Measurements from ENCODE around the gene MAP4K4.

The MAP4K4 gene

DNA sequence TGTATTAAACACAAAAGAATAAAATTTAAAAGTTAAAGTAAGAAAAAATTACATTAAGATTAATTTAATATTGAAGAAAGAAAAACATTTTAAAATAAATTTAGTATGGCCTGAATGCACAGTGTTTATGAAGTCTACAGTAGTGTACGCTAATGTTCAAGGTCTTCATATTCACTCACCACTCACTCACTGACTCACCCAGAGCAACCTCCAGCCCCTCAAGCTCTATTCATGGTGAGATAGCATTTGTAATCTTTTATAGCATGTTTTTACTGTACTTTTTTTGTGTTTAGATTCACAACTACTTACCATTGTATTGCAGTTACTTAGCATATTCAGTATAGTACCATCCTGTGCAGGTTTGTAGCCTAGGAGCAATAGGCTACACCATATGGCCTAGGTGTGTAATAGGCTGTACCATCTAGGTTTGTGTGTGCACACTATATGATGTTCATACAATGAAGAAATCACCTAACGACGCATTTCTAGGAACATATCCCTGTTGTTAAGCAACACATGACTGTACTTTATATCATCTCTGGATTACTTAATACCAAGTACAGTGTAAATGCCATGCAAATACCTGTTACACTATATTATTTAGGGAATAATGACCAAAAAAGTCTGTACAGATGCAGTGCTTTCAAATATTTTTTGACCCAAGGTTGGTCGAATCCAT, 150.3 kb downstream of the MAP4K4 start:
- no peak for DNase-seq

DNA sequence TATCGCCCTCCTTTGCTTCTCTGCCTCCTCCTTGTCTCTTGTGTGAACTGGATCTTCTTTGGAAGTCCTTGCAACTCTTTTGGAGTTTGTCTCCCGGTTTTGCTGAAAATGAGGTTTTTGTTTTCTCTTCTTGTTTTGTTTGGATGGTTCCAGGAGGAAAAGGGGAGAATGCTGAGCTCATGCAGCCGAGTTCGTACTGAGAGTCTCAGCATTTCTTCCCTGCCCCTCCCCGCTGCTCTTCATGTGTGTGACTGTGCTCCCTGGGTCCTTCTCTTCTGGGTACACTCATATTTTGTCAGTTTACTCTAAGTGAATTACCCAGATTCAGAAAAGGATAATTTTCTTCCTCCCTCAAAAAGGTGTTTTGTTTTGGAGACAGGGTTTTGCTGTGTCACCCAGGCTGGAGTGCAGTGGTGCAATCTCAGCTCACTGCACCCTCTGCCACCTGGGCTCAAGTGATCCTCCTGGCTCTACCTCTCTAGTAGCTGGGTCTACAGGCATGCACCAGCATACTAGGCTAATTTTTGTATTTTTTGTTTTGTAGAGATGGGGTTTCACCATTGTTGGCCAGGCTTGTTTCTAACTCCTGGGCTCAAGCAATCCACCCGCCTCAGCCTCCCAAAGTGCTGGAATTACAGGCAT, 151.4 kb downstream of the MAP4K4 start:
- DNase-seq: no peak

DNA sequence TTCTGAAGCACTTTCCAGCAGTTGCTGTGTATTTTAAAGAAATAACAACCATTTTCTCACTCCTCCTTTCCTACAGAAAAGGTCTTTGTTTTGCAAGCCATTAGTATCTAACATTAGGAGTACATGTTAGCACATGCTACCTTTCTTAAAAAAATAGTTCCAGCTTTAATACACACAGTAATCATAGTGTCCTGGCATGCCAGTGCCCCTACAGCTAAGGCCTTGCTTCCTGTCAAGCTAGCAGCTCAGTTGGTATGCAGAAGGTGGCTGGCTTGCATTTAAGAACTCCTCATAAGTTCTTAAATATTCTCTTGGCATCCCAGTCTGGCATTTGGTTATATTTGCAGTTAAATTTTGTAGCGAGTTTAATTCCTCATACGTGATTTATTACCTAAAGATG, 152.9 kb downstream of the MAP4K4 start:
- DNase-seq: no peak

DNA sequence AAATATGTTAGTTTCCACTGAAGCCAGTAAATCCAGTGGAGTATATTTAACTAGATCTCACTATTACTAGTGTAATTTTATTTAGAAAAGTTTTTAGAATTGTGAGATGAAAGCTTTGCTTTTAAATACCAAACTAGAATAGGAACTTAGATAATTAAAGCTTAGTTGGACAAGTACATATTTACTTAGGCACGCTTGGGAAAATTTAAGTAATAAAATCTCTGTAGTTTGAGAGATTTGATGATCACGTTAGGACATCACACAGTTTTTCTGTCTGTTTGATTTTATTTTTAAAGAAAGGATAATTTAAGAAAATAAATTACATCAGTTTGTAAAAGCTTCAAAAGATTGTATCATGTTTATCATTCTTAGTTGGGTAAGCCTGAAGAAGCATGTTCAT, 153.5 kb downstream of the MAP4K4 start:
- no peak for DNase-seq

DNA sequence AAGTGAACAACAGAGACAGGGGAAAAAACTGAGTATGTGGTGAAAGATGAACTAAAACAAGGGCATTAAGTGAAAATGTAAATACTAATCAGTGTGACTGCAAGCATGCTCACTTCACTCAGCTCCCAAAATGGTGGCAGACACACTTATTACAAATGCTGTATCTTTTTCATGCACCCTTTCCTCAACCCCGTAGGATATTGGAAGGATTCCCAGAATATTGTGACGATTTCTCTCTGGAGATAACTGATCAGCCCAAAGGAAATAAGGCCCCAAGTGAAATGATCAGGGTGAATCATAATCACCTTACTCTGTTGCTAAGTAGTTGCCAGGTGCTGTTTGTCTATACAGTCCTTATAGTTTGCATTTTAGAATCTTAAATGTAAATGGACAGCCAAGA, 155.3 kb downstream of the MAP4K4 start:
- DNase-seq: no peak

DNA sequence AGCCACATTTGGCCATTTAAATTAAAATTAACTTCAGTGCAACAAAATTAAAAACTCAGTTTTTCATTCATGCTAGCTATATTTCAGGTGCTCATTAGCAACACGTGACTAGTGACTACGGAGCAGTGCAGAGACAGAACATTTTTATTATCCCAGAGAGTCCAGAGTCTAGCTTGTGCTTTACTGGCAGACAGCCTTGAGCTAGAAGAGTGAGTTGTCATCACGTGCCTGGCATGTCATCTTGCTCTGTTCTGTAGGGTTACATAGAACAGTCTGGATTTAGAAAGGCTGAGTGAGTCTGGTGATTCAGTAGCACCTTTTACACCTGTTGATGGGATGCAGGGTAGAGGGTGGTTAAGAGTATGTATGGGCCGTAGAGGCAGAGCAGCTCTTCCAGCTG, 157.4 kb downstream of the MAP4K4 start:
- no peak for DNase-seq

DNA sequence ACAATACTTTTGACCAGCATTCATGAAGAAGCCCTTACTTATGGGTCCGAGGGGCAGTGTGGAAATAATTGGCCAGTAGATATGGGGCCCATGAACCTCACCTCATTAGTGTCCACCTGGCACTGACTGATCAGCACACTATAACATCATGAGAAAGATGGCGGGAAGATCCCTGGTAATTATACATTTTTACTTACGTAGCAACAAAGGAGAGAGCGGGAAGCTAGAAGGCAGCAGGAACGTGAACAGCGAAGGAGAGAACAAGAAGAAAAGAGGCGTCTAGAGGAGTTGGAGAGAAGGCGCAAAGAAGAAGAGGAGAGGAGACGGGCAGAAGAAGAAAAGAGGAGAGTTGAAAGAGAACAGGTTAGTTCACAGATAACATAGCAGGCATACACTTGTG, 158.3 kb downstream of the MAP4K4 start:
- no peak for DNase-seq

DNA sequence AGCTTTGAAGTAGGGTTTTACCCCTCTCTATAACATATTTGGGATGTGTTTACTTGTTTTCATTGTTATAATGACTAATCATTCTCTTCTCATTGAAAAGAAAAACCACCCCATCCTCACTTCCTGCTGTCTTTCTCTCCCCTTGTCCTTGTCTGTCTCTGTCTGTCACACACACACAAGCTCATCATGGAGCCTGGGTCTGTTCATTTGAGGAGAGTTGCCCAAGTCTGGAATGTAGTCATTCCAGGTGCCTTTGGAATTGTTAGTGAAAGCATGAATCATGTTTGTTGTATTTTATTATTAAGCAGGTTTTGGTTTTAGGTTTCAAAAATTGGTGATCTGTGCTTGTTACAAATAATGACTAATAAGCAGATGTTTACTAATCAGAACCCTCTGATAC, 160.7 kb downstream of the MAP4K4 start:
- no peak for DNase-seq

DNA sequence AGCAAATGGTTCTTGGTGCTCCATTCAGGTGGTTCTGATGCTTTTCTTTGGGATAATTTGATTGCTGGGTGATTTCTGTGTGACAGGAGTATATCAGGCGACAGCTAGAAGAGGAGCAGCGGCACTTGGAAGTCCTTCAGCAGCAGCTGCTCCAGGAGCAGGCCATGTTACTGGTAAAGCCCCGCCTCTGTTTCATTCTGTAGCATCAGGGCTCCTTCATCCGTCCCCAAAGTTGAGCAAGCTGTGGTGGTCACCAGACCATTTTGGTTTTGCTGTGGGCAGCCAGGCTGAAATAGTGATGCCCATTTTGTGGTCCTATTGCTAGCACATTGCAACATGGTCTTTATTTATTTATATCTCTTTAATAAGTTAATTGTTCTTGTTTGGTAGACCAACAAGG, 161.4 kb downstream of the MAP4K4 start:
- DNase-seq: no peak

DNA sequence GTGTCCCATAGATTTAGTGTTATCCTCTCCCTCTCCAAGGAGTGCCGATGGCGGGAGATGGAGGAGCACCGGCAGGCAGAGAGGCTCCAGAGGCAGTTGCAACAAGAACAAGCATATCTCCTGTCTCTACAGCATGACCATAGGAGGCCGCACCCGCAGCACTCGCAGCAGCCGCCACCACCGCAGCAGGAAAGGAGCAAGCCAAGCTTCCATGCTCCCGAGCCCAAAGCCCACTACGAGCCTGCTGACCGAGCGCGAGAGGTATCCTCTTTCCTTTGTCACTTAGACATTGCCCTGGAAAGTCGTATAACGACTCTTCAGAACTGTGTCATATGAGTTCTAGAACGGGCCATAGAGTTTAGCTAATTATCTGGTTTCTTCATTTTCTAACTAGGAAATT, 162.1 kb downstream of the MAP4K4 start:
- DNase-seq: no peak

DNA sequence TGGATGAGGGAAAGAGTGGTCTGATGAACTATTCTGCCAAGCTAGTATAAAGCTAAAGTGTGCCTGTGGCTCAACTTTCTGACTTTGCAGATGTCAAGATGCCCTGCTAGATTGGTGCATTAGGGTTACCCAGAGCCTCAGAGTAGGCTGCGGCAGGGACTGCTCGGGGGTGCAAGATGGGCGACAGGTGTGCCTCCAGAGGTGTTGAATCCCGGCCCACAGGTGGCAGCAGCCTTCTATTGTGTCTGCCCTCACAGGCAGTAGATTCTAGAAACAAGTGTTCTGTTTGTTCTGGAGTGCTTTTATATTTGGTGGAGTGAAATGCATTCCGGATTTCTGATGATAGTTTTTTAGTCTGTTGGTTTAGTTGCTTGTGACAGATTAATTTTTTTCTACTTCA, 162.7 kb downstream of the MAP4K4 start:
- DNase-seq: no peak

DNA sequence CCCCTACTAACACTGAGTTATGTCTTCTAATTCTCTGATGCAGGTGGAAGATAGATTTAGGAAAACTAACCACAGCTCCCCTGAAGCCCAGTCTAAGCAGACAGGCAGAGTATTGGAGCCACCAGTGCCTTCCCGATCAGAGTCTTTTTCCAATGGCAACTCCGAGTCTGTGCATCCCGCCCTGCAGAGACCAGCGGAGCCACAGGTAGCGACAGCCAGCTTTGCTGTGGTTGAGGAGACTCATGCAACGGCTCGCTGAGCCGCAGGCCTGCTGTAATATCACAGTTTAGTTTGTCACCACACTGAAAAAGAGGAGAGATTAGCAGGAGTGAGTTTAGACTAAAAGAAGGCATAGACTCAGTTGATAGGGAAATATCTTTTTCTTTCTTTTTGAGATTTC, 163.3 kb downstream of the MAP4K4 start:
- DNase-seq: no peak

DNA sequence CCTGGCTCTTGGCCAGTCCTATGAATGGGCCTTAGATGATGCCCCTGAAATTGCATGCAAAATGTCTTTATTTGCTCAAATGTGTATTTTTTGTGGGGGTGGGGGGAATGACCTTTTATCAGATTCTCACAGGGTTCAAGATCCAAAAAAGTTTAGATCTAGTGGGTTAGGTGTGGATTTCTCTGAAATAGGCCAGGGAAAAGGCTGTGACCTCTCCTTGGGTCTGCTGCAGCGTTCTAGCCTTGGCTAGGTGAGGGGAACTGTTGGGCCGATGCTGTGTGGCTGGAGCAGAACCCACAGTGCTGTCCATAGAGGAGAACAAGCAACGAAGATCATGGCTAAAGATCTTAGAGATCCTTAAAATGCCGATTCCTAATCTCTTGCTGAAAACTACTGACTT, 163.9 kb downstream of the MAP4K4 start:
- no peak for DNase-seq

DNA sequence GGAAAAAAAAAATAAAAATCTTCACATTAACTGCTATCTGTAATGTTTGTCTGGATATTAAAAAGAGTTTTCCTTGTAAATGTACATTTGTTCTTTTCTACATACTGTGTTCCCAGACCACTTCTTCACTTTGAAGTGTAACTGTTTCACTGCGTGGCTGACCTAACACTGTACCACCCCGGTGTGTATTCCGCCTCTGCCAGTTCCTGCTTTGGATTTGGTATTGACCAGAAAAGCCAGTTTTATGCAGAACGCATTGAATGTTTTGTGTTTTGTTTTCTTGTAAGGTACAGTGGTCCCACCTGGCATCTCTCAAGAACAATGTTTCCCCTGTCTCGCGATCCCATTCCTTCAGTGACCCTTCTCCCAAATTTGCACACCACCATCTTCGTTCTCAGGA, 166.0 kb downstream of the MAP4K4 start:
- DNase-seq: no peak

DNA sequence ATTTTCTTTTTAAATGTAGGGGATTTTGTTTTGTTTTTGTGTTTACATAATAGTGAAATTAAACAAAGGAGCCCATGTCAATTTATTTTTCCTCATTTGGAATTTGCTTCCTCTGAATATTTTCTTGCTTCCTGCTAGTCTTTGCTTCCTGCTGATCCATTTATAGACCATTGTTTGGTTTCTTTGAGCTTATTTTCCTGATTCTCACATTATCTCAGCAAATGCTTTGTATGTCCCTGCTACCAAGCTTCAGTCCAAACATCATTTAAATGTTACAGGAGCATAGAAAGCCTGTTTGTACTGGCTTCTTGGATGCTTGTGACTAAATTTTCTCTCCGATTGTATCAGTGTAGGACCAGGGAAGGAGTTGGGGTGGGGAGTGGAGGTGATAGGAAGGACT, 166.9 kb downstream of the MAP4K4 start:
- DNase-seq: no peak

DNA sequence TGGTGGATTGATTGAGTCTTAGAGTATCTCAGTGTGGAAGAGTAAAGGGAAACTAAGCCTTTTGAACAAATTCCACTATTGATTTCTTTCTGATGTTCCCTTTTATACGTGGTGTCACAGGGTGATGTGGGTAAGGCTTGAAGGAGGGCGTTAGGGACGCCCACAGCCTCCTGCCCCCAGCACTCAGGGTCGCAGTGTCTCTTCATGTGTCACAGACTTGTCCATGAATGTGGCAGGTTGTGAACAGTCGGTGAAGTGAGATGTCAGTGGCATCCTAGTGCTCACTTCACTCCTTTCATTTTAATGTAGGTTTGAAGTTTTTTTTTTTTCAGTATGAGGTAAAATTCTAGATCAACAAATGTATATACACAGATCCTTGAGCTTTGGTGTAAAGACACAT, 171.0 kb downstream of the MAP4K4 start:
- no peak for DNase-seq

DNA sequence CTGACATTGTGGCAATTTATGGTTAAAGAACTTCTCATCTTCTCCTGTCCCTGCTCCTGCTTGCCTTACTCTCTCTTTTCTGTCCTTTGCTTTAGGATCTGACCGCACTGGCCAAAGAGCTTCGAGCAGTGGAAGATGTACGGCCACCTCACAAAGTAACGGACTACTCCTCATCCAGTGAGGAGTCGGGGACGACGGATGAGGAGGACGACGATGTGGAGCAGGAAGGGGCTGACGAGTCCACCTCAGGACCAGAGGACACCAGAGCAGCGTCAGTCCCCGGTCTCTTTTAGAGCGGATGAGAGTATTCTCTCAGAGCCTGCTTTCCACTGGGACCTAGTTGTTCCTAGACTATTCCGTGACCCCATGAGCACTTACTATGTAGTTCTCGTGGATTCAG, 172.0 kb downstream of the MAP4K4 start:
- DNase-seq: no peak

DNA sequence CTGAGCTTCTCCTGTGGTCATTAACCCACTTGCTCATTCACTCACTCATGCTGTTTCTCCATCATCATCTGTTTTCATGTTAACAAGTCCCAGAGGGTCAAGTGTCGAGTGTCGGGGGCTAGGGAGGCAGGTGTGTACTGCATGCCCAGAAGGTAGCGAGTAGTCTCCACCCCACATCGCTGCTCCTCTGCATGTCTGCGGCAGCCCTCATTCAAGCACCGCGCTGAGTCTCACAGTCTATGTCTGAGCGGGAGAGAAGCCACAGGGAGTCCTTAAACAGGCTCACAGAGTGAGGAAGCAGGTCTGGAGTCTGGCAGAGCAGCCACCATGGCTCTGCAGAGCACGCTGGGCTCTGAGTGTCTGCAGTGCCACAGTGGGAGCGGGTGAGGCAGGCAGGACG, 172.9 kb downstream of the MAP4K4 start:
- no peak for DNase-seq

DNA sequence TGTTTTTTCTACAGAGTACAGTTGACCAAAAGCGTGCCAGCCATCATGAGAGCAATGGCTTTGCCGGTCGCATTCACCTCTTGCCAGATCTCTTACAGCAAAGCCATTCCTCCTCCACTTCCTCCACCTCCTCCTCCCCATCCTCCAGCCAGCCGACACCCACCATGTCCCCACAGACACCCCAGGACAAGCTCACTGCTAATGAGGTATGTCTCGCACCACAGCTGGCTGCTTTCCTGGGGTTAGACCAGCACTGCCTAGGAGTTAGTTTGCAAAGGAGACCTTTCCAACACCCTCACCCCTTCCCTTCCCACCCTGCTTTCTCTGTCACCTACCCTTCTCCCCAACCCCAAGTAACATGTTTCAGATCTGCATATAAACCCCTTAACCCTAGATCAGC, 174.0 kb downstream of the MAP4K4 start:
- DNase-seq: no peak

DNA sequence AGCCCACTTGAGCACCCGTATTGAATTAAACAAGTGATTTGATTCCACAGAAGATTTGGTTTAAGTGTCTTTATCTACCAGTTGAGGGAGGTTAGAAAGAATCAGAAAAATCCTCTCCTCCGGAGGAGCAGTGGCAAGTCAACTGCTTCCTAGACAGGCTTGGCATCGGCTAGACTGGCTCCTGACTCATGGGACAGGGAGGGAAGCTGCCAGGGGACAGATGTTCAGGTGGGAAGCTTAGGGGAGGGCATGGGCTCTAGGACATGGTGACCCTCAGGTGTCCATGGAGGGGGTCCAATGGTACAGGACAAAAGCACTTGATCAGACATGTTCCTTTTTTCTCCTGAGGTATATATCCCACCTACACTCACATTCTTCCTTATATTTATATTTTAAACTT, 175.0 kb downstream of the MAP4K4 start:
- no peak for DNase-seq

DNA sequence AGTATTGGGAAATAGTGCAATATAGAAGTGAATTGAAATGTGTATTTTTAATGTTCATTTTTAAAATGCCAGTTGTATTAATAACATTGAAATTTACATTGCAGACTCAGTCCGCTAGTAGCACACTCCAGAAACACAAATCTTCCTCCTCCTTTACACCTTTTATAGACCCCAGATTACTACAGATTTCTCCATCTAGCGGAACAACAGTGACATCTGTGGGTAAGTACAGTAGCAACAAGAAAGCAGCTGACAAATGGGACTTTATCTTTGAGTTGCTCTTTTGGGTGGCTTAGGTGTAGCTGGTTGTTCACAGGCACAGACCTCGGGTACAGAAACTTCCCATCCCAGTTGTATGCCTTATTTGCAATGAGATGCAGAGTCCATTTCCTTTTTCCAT, 176.0 kb downstream of the MAP4K4 start:
- no peak for DNase-seq

DNA sequence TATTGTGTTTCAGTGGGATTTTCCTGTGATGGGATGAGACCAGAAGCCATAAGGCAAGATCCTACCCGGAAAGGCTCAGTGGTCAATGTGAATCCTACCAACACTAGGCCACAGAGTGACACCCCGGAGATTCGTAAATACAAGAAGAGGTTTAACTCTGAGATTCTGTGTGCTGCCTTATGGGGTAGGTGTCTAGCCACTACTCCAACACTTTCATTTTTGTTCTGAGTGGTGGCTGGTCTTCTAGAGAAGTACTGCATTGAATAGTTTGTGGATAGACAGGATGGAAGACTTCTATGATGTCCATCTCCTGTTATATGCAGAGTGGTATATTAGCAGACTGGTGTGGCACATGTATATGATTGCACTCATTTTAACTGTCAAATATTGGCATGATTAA, 176.6 kb downstream of the MAP4K4 start:
- no peak for DNase-seq

DNA sequence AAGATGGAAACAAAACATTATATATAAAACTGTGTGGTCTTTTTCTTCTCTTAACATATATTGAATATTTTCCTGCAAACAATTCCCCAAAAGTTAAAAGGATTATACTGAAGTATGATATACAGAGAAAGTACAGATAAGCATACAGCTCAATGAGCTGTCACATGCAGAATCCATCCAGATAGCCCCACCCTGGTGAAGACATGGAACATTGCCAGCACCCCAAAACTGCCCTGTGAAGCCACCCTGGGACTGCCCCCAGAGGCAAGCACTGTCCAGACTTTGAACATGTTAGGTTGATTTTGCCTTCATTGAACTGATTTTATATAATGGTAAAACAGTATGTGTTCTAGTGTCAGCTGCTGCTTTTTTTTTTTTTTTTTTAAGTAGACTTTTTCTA, 182.0 kb downstream of the MAP4K4 start:
- DNase-seq: no peak

DNA sequence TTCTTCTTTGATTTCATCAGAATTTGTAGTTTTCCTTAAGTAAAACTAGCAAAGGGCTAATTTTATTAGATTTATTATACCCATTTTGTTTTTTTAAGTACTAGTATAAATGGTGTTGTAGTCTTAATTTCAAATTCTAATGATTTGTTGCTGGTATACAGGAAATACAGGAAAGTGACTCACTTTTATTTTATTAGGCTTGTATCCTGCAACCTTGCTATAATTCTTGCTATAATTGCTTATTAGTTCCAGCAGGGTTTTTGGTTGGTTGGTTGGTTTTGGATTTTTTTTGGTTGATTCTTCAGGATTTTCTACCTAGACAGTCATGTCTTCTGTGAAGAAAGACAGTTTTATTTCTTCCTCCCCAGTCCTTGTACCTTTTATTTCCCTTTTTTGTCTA, 183.6 kb downstream of the MAP4K4 start:
- no peak for DNase-seq

DNA sequence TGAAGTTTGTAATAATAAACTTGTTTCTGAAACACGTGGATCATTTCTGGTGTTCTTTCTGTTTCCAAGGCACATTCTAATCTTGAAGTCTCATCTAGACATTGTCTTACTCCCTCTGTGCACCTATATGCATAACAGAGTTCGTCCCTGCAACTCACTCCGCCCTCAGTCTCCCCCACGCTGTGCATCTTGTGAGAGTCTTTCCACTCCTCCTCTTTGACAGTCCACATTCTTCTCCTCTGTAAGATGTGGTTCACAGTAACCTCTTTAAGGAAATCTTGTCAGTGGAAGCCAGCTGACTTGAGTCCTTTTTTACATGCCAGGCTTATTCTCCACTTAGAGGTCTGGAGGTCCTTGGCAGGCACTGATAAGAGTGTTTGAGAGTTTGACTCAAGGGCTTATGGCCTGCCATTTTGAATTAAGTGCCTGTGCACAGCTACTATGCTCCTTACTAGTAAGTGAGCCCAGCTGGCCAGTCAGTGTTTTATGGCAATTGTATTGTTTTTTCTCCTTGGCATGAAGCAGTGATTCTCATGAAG, 185.3 kb downstream of the MAP4K4 start:
- DNase-seq: no peak

Data from stimulated activated CD4-positive, alpha-beta T cell treated with anti-CD3 and anti-CD28 coated beads, Interleukin-4, amount 100 ng/mL, for 24 hours (primary cell).